NCI-H1436 (cell line): ENCODE data around the gene TGIF2.
"Not testable (repeated sequence)": the region's sequence is repeated elsewhere in the genome, so short reads cannot be mapped to it uniquely, and the experiment has no call there.

Experiments used
- DNase-seq: peaks from one replicate; lab custom pipeline; 2025; lab: John Stamatoyannopoulos, UW

The TGIF2 gene

DNA sequence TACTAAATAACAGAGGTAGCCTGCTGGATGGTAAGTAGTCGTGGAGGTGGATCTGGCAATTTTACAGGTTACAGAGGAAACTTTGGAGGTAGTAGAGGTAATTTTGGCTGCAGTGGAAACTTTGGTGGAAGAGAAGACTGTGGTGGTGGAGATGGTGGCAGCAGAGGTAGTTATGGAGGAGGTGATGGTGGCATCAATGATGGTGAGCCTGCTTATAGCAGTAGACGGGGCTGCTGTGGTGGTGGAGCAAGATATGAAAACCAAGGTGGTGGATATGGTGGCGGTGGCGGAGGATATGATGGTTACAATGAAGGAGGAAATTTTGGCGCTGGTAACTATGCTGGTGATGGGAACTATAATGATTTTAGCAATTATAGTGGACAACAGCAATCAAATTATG is 47.5 kb downstream of the TGIF2 start:
- DNase-seq = no peak

- DNase-seq = no peak
Observed at GRCh38 chr20:36623444-36623843, 50.0 kb downstream of the TGIF2 start.

DNA sequence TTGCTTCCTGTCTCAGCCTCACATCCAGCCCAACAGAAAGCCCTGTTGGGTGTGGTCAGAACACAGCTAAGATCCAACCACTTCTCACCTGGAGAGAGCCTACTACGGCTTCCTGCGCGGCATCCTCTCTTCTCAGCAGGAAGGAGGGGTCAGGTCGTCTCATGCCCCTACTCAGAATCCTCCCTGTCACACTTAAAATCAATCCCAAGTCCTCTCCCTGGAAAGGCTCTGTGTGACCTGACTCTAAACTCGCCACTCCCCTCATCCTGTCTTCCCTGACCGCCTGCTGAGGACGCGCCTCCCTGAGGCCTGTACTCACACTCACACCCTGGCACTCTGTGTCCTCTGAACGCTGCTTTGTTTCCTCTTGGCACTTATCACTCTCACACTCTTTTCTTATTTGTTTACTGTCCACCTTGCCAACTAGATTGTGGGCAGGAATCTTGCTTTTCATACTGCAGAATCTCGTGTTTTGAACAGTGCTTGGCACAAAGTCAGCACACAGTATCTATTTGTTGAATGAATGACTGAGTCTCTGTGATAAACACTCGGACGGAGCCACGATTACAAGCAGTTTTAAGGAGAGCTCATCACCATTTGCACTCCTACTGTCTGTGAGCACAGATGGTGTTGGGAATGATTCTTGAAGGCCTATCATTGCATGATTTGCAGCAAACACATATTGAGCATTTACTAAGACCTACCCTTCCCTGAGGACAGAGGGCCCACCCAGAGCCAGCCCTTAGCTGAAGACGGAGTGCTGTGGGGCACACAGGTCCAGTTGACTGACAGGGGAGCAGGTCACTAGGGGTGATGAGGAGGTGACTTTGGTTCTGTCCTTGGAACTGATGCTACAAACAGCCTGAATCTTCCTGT is 50.9 kb downstream of the TGIF2 start:
- no peak for DNase-seq

DNA sequence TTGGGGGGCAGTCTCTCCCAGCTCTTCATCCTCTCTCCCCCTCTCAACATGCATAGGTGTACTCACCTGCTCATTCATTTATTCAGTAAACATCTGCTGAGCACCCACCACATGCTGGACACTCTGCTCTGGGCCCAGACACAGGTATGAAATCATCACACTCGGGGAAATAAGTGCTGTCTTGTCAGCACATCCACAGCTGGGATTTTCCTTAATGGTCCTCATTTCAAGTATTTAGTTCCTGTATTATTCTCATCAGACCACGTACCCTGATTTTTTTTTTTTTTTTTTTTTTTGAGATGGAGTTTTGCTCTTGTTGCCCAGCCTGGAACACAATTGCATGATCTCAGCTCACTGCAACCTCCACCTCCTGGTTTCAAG is 51.5 kb downstream of the TGIF2 start:
- DNase-seq = no peak

- DNase-seq = no peak
Observed at GRCh38 chr20:36628076-36628475, 54.7 kb downstream of the TGIF2 start.

- no peak for DNase-seq
Observed at GRCh38 chr20:36629719-36630681, 56.6 kb downstream of the TGIF2 start.

DNA sequence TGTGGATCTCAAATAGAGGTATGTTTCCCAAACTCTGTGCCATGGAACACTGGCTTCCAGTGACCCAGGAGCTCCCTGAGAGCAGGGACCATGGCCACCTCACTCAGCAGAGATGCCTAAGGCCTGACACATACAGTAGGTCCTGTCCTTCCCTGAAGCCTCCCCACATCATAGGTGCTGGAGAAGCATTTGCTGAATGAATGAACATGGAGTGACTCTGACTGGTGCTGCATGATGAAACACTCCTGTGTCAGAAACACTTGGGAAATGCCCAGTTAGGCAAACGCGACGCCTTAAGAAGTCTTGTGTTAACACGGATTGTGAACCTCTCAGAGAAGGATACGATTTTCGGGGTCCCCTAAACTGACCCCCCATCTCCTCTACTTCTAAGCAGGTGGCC is 58.2 kb downstream of the TGIF2 start:
- no peak for DNase-seq

- DNase-seq = no peak
Observed at GRCh38 chr20:36632147-36632486, 58.7 kb downstream of the TGIF2 start.

DNA sequence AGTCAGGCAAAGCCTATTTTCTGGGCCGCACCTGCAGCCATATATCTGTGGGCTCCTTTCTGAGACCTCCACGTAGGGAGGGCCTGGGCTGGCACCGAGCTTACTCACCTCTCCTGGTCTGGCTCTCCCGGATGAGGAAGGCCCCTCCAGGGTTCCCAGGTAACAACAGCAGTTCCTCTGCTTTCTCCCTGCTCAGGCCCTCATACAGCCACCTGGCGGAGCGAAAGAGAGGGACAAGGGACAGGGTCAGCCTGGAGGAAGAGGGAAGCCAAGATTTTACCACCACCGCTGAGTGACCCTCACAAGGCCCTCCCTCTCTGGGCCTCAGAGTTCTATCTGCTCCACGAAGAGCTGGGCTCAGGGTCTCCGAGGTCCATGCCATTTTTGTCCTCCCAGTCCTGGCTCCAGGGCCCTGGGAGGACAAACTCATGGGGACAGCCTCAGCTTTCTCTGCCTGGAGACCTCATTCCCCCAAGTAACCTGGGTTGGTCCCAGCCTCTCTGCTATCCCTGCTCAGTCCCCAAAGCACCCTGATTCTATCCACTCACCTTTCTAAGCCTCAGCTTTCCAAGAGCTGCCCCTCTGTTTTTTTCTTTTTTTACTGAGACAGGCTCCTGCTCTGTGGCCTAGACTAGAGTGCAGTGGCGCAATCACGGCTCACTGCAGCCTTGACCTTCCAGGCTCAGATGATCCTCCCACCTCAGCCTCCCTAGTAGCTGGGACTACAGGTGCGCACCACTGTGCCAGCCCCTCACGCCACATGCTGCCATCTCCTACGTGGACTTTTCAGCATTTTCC is 59.3 kb downstream of the TGIF2 start:
- no peak for DNase-seq

DNA sequence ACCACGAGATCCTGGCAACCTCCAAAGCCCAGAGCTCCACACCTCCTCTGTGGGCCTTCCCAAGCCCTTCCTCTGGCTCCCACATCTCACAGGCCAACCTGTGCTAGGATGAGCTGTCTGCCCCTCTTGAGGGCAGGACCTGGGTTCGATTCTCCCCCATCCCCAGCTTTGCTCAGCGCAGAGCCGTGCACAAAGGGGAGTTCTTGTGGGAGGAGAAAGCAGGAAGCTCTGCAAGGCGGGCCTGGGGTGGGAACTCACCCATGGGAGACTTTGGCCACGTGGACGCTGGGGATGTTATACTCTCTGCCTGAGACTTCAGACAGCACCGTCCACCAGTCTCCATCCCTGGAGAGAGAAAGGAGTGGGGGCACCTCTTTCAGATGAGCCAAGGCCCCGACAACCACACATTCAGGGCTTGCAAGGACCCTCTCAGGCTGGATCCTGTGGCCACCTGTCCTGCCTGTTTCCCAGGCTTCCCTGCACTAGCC is 59.9 kb downstream of the TGIF2 start:
- no peak for DNase-seq

DNA sequence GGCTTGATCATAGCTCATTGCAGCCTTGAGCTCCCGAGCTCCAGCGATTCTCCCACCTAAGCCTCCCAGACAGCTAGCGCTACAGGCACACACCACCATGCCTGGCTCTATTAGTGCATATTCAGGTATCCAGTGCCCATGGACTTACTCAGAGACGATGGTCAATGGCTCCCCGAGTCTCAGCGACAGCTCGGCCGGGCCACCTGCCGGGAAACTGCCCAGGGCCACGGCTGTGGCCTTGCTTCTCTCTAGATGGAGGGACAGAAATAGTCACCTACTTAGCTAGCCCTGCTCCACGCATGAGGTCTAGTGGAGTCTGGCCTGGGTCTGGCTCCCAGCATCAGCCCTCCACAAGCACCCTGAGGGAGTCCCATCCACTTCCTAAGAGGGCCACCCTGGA is 60.9 kb downstream of the TGIF2 start:
- DNase-seq = no peak

DNA sequence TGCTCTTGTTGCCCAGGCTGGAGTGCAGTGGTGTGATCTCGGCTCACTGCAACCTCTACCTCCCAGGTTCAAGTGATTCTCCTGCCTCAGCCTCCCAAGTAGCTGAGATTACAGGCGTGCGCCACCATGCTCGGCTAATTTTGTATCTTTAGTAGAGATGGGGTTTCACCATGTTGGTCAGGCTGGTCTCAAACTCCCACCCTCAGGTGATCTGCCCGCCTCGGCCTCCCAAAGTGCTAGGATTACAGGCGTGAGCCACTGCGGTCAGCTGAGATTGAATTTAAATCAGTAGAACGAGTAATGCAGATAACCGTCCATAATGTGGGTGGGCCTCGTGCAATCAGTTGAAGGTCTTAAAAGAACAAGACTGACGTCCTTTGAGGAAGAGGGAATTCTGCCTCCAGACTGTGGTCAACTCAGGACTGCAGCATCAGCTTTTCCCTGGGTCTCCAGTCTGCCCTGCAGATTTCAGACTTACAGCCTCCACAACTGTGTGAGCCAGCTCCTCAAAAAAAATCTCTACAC is 65.5 kb downstream of the TGIF2 start:
- DNase-seq = not testable (repeated sequence)

GRCh38 chr20:36641506-36641843 is 68.1 kb downstream of the TGIF2 start:
- DNase-seq = no peak

DNA sequence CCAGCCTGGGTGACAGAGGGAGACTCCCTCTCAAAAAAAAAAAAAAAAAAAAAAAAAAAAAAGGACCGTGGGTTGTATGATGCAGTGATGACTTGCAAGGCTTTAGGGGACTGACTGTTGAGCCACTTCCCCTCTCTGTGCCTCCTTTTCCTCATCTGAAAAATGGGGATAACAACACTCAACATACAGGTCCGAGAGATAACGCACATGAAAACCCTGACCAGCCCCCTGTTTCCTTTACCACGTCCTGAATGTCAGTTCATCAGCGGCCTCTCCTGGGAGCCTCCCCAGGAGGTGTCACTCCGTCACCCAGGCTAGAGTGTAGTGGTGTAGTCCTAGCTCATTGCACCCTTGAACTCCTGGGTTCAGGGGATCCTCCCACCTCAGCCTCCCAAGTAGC is 68.7 kb downstream of the TGIF2 start:
- no peak for DNase-seq
